Tibial nerve (tissue), 4 donors: Measurements from ENCODE around the gene CFAP46. TPM values are rescaled to one million over a fixed set of nuclear protein-coding genes. Genes with fewer than 3 reads are reported as not detected.
"Not testable (repeated sequence)": the region's sequence is repeated elsewhere in the genome, so short reads cannot be mapped to it uniquely, and the experiment has no call there.

Source experiments
- DNase-seq, 2 donors: peaks; one replicate each; pipeline ENCODE4 v3.0.0-alpha.2; 2019; ENCODE audit warnings: low spot score in 2 of 2
- H3K27ac ChIP-seq, 4 donors: fragments of 200-600 bp; sonication (generic) in 3 of 4; one replicate each; pipeline ENCODE4 v1.5.1; 2017 to 2019; ENCODE audit warnings: mild to moderate bottlenecking in 1 of 4
- H3K27me3 ChIP-seq, 2 donors: fragments of 200-600 bp; sonication (generic) in 1 of 2; one replicate each; pipeline versions ENCODE4 v1.5.1 to v1.6.0; 2017 to 2019
- H3K36me3 ChIP-seq, 3 donors: fragments of 200-600 bp; sonication (generic); one replicate each; pipeline ENCODE4 v1.5.1; 2018 to 2019
- H3K4me1 ChIP-seq, 4 donors: fragments of 200-600 bp; sonication (generic) in 3 of 4; one replicate each; pipeline ENCODE4 v1.5.1; 2017 to 2019
- H3K4me3 ChIP-seq, 4 donors: fragments of 200-600 bp; sonication (generic) in 3 of 4; one replicate each; pipeline ENCODE4 v1.5.1; 2017 to 2019; ENCODE audit warnings: mild to moderate bottlenecking in 1 of 4, moderate library complexity in 1 of 4
- H3K9me3 ChIP-seq, 4 donors: fragments of 200-600 bp; sonication (generic) in 3 of 4; one replicate each; pipeline ENCODE4 v1.5.1; 2017 to 2019
- CTCF ChIP-seq, 5 experiments: fragments of 200-600 bp in 3 of 5; fragments of 450-650 bp in 2 of 5; sonication (generic) in 3 of 5; IDR thresholded peaks; one replicate each; pipeline ENCODE4 v1.5.1; 2016 to 2019; ENCODE audit warnings: antibody characterized with exemption in 5 of 5, mild to moderate bottlenecking in 3 of 5, moderate library complexity in 2 of 5
- EP300 ChIP-seq, 2 donors: sonication (generic); formaldehyde crosslinking; IDR thresholded peaks; one replicate each; pipeline ENCODE4 v1.6.1; 2017; ENCODE audit warnings: antibody characterized with exemption in 2 of 2, mild to moderate bottlenecking in 1 of 2
- POLR2A ChIP-seq, 2 donors: fragments of 450-650 bp; IDR thresholded peaks; one replicate each; pipeline ENCODE4 v1.6.1; 2017; ENCODE audit warnings: antibody characterized with exemption in 2 of 2, mild to moderate bottlenecking in 2 of 2, moderate library complexity in 2 of 2
- WGBS, 2 donors: methylation state at CpG; one replicate each; pipeline ENCODE4 v1.1.5; 2018; 5-methylcytosine and 5-hydroxymethylcytosine counted together
- total RNA-seq, 4 donors: library from RNA; depleted of rRNA; stranded (reverse); fragments of >200 nt; gene quantifications; one replicate each; pipeline ENCODE4 v1.1.0, GENCODE V29; 2016

CFAP46 gene
- total RNA-seq, 4 donors from 2014 or later: 0.90 to 1.4 TPM; not detected in 2

- peaks cover 0 to 13% (median 0%) of the 10 kb centered on the region in 4 donors for H3K9me3 ChIP-seq
- no peaks in the 10 kb centered on the region for H3K36me3 ChIP-seq
- no peak overlapping the region for H3K4me3 ChIP-seq
- WGBS, 2 donors: 76 to 77% methylated on average over 12 of the region's 12 CpGs
- TF ChIP-seq POLR2A (IDR thresholded peaks at IDR 0.05): no peak
- no peak for TF ChIP-seq CTCF (IDR thresholded peaks at IDR 0.05)
- no peak for TF ChIP-seq EP300 (IDR thresholded peaks at IDR 0.05)
- H3K27ac ChIP-seq: no peak overlapping the region
- peaks cover 0 to 39% of the 10 kb centered on the region in 2 donors for H3K27me3 ChIP-seq
- no peaks in the 10 kb centered on the region for H3K4me1 ChIP-seq
- peak in 1 of 2 donors; percentile 7 for DNase-seq
Observed at GRCh38 chr10:132892004-132892403, 50.4 kb downstream of the CFAP46 start.

- DNase-seq: peak in 1 of 2 donors; percentile 4
- WGBS, 2 donors: 86% methylated on average over 6 of the region's 6 CpGs
- TF ChIP-seq POLR2A (IDR thresholded peaks at IDR 0.05): no peak
- no peak for TF ChIP-seq CTCF (IDR thresholded peaks at IDR 0.05)
- TF ChIP-seq EP300 (IDR thresholded peaks at IDR 0.05): no peak
- Histone ChIP-seq H3K36me3 (no peaks in the 10 kb centered on the region), H3K27ac (no peak overlapping the region), H3K9me3 (peaks cover 0 to 6% (median 0%) of the 10 kb centered on the region in 4 donors), H3K4me1 (no peaks in the 10 kb centered on the region), H3K27me3 (peaks cover 0 to 39% of the 10 kb centered on the region in 2 donors), H3K4me3 (no peak overlapping the region)
Observed at GRCh38 chr10:132891368-132891767, 51.0 kb downstream of the CFAP46 start.

GRCh38 chr10:132890301-132890700 lies 52.1 kb downstream of the CFAP46 start:
- TF ChIP-seq CTCF (IDR thresholded peaks at IDR 0.05) (no peak), EP300 (IDR thresholded peaks at IDR 0.05) (no peak), POLR2A (IDR thresholded peaks at IDR 0.05) (no peak)
- Histone ChIP-seq H3K27me3 (peaks cover 0 to 39% of the 10 kb centered on the region in 2 donors), H3K4me1 (no peaks in the 10 kb centered on the region), H3K27ac (no peak overlapping the region), H3K36me3 (no peaks in the 10 kb centered on the region), H3K9me3 (no peaks in the 10 kb centered on the region), H3K4me3 (no peak overlapping the region)
- no peak for DNase-seq
- 52 to 60% methylated on average over 9 of the region's 9 CpGs for WGBS, 2 donors

- DNase-seq: peak in 1 of 2 donors; percentile 7
- no peak overlapping the region for H3K4me3 ChIP-seq
- WGBS, 2 donors: 39 to 40% methylated on average over 13 to 16 of the region's 16 CpGs
- no peak overlapping the region for H3K27ac ChIP-seq
- TF ChIP-seq EP300 (IDR thresholded peaks at IDR 0.05): no peak
- no peak for TF ChIP-seq CTCF (IDR thresholded peaks at IDR 0.05)
- no peak for TF ChIP-seq POLR2A (IDR thresholded peaks at IDR 0.05)
- no peaks in the 10 kb centered on the region for H3K36me3 ChIP-seq
- peaks cover 0 to 4% (median 0%) of the 10 kb centered on the region in 4 donors for H3K9me3 ChIP-seq
- no peaks in the 10 kb centered on the region for H3K4me1 ChIP-seq
- peaks cover 0 to 39% of the 10 kb centered on the region in 2 donors for H3K27me3 ChIP-seq
Observed at GRCh38 chr10:132889556-132889955, 52.8 kb downstream of the CFAP46 start.

- Histone ChIP-seq H3K27ac (no peak overlapping the region), H3K36me3 (no peaks in the 10 kb centered on the region), H3K4me1 (no peaks in the 10 kb centered on the region), H3K9me3 (peaks cover 0 to 6% (median 0%) of the 10 kb centered on the region in 4 donors), H3K27me3 (peaks cover 0 to 39% of the 10 kb centered on the region in 2 donors), H3K4me3 (no peak overlapping the region)
- DNase-seq: no peak
- WGBS, 2 donors: 78 to 79% methylated on average over 16 of the region's 16 CpGs
- TF ChIP-seq EP300 (IDR thresholded peaks at IDR 0.05) (no peak), CTCF (IDR thresholded peaks at IDR 0.05) (no peak), POLR2A (IDR thresholded peaks at IDR 0.05) (no peak)
Observed at GRCh38 chr10:132888898-132889490, 53.4 kb downstream of the CFAP46 start.

GRCh38 chr10:132888446-132888845 lies 53.9 kb downstream of the CFAP46 start:
- not testable (repeated sequence) for H3K4me1 ChIP-seq, DNase-seq, H3K4me3 ChIP-seq, H3K27ac ChIP-seq, H3K36me3 ChIP-seq, H3K9me3 ChIP-seq
- WGBS, 2 donors: 86 to 92% methylated on average over 13 of the region's 16 CpGs
- H3K27me3 ChIP-seq: peaks cover 0 to 39% of the 10 kb centered on the region in 2 donors
